SU-DHL-6 (cell line): ENCODE results near the gene MPEG1.

Source experiments
- H2AFZ ChIP-seq: fragments of 200-600 bp; sonication (generic); 2 replicates; pipeline ENCODE4 v1.6.1; 2014; ENCODE audit warnings: low read depth, mild to moderate bottlenecking, moderate library complexity, mixed read lengths, antibody characterized with exemption, low read length; ENCODE audit not compliant: severe bottlenecking
- H3F3A ChIP-seq: fragments of 200-600 bp; shearing (Covaris generic); 2 replicates; pipeline ENCODE4 v1.6.0; 2016; ENCODE audit warnings: antibody characterized with exemption, mild to moderate bottlenecking; ENCODE audit not compliant: insufficient read depth
- H3K27ac ChIP-seq: fragments of 200-600 bp; sonication (generic); 2 replicates; pipeline ENCODE4 v1.5.1; 2016; ENCODE audit warnings: low read depth, mild to moderate bottlenecking, low read length, moderate library complexity, mixed read lengths
- H3K27me3 ChIP-seq: fragments of 200-600 bp; sonication (generic), shearing (Covaris generic); 2 replicates; pipeline ENCODE4 v1.6.0; 2014; ENCODE audit warnings: mild to moderate bottlenecking, low read length
- H3K36me3 ChIP-seq: fragments of 200-600 bp; sonication (generic); 2 replicates; pipeline ENCODE4 v1.6.1; 2014; ENCODE audit warnings: mild to moderate bottlenecking, low read length, mixed read lengths
- H3K4me2 ChIP-seq: fragments of 300-600, 200-600 bp; shearing (Covaris generic), sonication (generic); 2 replicates; pipeline ENCODE4 v1.6.0; 2014; ENCODE audit warnings: low read length, low read depth, mild to moderate bottlenecking; ENCODE audit not compliant: poor library complexity, severe bottlenecking
- H3K4me3 ChIP-seq: fragments of 200-600 bp; sonication (generic); 2 replicates; pipeline ENCODE4 v1.5.1; 2014; ENCODE audit warnings: antibody characterized with exemption, low read length, mild to moderate bottlenecking, mixed read lengths; ENCODE audit not compliant: insufficient read depth, poor library complexity, severe bottlenecking
- H3K79me2 ChIP-seq: fragments of 200-600 bp; sonication (generic); 2 replicates; pipeline ENCODE4 v1.6.1; 2014; ENCODE audit warnings: mild to moderate bottlenecking, low read length, moderate library complexity; ENCODE audit not compliant: insufficient read depth
- H3K9ac ChIP-seq: fragments of 200-600 bp; sonication (generic); 2 replicates; pipeline ENCODE4 v1.7.0; 2014; ENCODE audit warnings: mild to moderate bottlenecking, low read length
- H3K9me2 ChIP-seq: fragments of 200-600 bp; sonication (generic); replicated peaks from 2 replicates; pipeline ENCODE4 v1.6.1; 2014; ENCODE audit warnings: low read length; ENCODE audit not compliant: insufficient read depth
- H3K9me3 ChIP-seq: fragments of 200-600 bp; sonication (generic); 2 replicates; pipeline ENCODE4 v1.6.1; 2014; ENCODE audit warnings: low read length, mixed read lengths; ENCODE audit not compliant: insufficient read depth
- H4K20me1 ChIP-seq: fragments of 200-600 bp; sonication (generic); 2 replicates; pipeline ENCODE4 v1.6.1; 2014; ENCODE audit warnings: low read depth, mild to moderate bottlenecking, antibody characterized with exemption, low read length, moderate library complexity, mixed read lengths
- CTCF ChIP-seq: fragments of 200-600 bp; sonication (generic); IDR thresholded peaks from one replicate; pipeline ENCODE4 v1.5.1; 2017; ENCODE audit warnings: antibody characterized with exemption, mild to moderate bottlenecking, low read length, moderate library complexity; ENCODE audit not compliant: insufficient read depth, poor library complexity, severe bottlenecking
- EZH2phosphoT487 ChIP-seq: fragments of 200-600 bp; sonication (generic), shearing (Covaris generic); conservative IDR thresholded peaks from 2 replicates; pipeline ENCODE4 v1.6.1; 2018; ENCODE audit warnings: mild to moderate bottlenecking, antibody characterized with exemption, low read length, moderate library complexity, mixed read lengths

Gene MPEG1

GRCh38 chr11:59175091-59175501 is 37.6 kb downstream of the MPEG1 start:
- H3K9ac ChIP-seq: no peak overlapping the region

DNA sequence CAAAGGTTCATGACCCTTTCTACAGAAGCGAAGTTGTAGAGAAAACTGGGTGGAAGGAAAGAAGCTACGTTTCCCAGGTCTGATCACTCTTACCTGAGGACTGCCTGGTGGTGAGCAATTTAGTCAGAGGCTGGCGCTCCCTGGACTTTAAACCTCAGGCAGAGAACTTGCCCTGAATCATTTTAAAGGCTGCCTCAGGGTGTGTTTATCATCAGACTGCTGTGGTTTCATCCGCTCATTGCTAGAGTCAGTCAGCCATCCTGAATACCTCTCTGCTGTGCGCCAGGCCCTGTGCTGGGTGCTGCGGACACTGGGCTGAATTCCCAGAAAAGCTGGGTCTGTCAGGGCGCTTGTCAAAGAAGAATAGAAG is 38.1 kb downstream of the MPEG1 start:
- Histone ChIP-seq H3K9me3 (peaks cover 18% of the 10 kb centered on the region; the same call in 1 of the 2 replicates), H3K4me3 (no peak overlapping the region), H3K9me2 (no peaks in the 10 kb centered on the region), H3K9ac (no peak overlapping the region), H3K4me2 (no peak overlapping the region), H3K36me3 (peaks cover 3% of the 10 kb centered on the region; the same call in 1 of the 2 replicates), H2AFZ (no peak overlapping the region), H3K79me2 (no peaks in the 10 kb centered on the region), H3F3A (no peaks in the 10 kb centered on the region), H4K20me1 (no peaks in the 10 kb centered on the region; the same call in 1 of the 2 replicates), H3K27me3 (no peaks in the 10 kb centered on the region), H3K27ac (no peak overlapping the region)
- no peak for TF ChIP-seq CTCF
- no peak for TF ChIP-seq EZH2phosphoT487

More at GRCh38 chr11:59175091-59175501, 37.6 kb downstream of the MPEG1 start:
- Histone ChIP-seq H3K4me3 (no peak overlapping the region), H3K27ac (no peak overlapping the region), H3K36me3 (peaks cover 3% of the 10 kb centered on the region; the same call in 1 of the 2 replicates), H4K20me1 (no peaks in the 10 kb centered on the region; the same call in 1 of the 2 replicates), H3K9me2 (no peaks in the 10 kb centered on the region), H3F3A (no peaks in the 10 kb centered on the region), H3K27me3 (no peaks in the 10 kb centered on the region), H2AFZ (no peak overlapping the region), H3K4me2 (no peak overlapping the region), H3K79me2 (no peaks in the 10 kb centered on the region), H3K9me3 (peaks cover 18% of the 10 kb centered on the region; the same call in 1 of the 2 replicates)
- no peak for TF ChIP-seq EZH2phosphoT487
- no peak for TF ChIP-seq CTCF

DNA sequence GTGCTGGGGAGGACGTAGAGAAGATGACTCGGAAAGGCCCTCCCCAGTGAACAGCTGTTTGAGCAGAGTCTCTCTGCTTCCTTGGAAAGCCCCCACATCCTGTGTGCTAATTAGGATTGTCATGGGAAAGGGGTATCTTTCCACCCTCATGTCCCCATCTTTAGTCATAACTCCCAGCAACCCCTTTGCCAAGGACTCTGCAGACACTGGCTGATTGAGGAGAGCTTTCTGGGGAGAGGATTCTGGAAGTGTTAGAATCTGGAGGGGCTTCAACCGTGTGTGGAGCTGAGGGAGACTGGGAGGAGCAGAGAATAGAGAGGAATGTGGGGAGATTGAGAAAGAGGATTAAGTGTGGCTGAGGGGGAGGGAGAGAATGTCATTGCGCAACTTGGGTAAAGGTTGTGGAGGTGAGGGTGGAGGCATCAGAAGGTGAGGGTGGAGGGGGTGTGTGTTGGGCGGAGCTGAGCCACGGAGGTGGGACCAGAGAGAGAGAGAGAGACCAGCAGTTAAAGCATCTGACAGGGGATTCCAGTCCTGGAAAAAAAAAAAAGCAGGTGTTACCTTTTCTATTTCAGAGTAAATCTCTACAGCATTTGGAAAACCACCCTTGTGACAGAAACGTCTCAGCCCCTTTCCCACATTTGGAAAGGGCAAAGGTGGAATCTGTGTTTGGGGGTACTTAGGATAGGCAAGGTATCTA is 38.6 kb downstream of the MPEG1 start:
- no peak overlapping the region for H3K4me3 ChIP-seq
- H3K9ac ChIP-seq: no peak overlapping the region
- no peak overlapping the region for H3K4me2 ChIP-seq
- H4K20me1 ChIP-seq: no peaks in the 10 kb centered on the region; the same call in 1 of the 2 replicates
- peaks cover 3% of the 10 kb centered on the region; the same call in 1 of the 2 replicates for H3K36me3 ChIP-seq
- no peaks in the 10 kb centered on the region for H3F3A ChIP-seq
- no peaks in the 10 kb centered on the region for H3K27me3 ChIP-seq
- no peak overlapping the region for H2AFZ ChIP-seq
- no peaks in the 10 kb centered on the region for H3K9me2 ChIP-seq
- H3K27ac ChIP-seq: no peak overlapping the region
- peaks cover 12% of the 10 kb centered on the region; the same call in 1 of the 2 replicates for H3K9me3 ChIP-seq
- no peaks in the 10 kb centered on the region for H3K79me2 ChIP-seq
- TF ChIP-seq CTCF: no peak
- TF ChIP-seq EZH2phosphoT487: no peak
